Breast epithelium (tissue), 3 donors: Measurements from ENCODE around the gene NEDD4L.

Experiments used
- POLR2A ChIP-seq: fragments of 450-650 bp; IDR thresholded peaks from one replicate; pipeline ENCODE4 v1.6.1; 2016; ENCODE audit warnings: antibody characterized with exemption, mild to moderate bottlenecking, moderate library complexity
- POLR2AphosphoS5 ChIP-seq, 3 donors: sonication (generic); formaldehyde crosslinking; IDR thresholded peaks; one replicate each; pipeline ENCODE4 v1.6.1; 2017; ENCODE audit warnings: antibody characterized with exemption in 3 of 3
- TF ChIP-seq, protein P1 (sequence below), 3 donors: fragments of 450-650 bp; IDR thresholded peaks; one replicate each; pipeline ENCODE4 v1.5.1; 2016 to 2017; ENCODE audit warnings: antibody characterized with exemption in 3 of 3, mild to moderate bottlenecking in 3 of 3, moderate library complexity in 3 of 3

DNA sequence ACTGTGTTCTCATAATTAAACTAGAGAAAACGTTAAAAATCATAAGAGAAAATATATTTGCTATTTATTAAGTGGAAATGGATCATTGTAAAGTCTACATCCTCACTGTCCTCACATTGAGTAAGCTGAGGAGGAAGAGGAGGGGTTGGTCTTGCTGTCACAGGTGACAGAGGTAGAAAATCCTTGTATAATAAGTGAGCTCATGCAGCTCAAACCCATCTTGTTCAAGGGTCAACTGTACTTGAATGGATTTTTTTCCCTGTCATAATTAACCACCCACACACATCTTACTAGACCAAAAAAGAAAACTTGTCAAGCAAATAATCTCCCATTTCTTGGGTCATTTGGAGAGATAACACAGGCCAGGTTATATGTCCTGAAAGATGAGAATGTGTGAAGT, 231.2 kb downstream of the NEDD4L start:
- TF ChIP-seq, protein P1, sequence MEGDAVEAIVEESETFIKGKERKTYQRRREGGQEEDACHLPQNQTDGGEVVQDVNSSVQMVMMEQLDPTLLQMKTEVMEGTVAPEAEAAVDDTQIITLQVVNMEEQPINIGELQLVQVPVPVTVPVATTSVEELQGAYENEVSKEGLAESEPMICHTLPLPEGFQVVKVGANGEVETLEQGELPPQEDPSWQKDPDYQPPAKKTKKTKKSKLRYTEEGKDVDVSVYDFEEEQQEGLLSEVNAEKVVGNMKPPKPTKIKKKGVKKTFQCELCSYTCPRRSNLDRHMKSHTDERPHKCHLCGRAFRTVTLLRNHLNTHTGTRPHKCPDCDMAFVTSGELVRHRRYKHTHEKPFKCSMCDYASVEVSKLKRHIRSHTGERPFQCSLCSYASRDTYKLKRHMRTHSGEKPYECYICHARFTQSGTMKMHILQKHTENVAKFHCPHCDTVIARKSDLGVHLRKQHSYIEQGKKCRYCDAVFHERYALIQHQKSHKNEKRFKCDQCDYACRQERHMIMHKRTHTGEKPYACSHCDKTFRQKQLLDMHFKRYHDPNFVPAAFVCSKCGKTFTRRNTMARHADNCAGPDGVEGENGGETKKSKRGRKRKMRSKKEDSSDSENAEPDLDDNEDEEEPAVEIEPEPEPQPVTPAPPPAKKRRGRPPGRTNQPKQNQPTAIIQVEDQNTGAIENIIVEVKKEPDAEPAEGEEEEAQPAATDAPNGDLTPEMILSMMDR (IDR thresholded peaks at IDR 0.05): no peak
- TF ChIP-seq POLR2A (no peak), POLR2AphosphoS5 (IDR thresholded peaks at IDR 0.05) (no peak)
